Inferior parietal cortex (tissue), 1 donor: ENCODE measurements around the gene RBMS3.
"Not testable (repeated sequence)": the region's sequence is repeated elsewhere in the genome, so short reads cannot be mapped to it uniquely, and the experiment has no call there.

Source experiments
- DNase-seq: peaks from one replicate; pipeline ENCODE4 v3.0.0-alpha.2; 2016; ENCODE audit errors: extremely low spot score

RBMS3 gene

DNA sequence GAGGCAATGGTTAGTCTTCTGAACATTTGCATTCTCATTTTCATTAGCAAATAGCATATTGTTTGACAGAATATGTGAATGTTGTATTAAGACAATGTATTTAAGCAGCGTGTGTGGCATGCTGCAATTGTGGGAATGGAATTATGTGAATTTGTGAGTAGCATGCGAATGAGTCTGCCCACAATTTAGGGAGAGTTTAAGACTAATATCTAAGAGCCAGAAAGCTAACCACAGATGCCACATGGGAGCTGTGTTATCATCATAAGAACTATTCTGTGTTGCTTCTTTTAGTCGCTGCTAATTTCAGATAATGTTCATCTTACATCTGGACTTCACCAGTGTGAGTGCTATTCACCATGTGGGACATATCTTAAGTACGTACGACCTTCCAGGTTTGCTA is 494.5 kb downstream of the RBMS3 start:
- no peak for DNase-seq

DNA sequence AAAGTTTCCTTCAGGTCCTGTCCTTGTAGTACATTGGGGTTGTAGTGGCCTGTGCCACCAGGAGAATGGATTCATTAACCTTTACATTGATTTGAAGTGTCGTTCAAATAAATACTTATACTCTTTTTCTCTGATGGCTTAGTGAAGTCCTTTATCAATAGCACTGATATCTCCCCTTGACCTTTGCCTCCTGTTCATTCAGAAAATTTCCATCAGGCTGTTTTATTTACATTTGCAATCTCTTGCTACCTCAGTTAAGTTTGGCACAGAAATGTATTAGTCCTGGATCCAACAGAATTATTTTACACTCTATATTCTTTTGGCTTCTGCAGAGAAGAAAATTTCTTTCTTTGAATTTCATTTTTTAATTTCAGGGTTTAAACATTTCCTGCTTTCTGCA is 497.0 kb downstream of the RBMS3 start:
- DNase-seq: no peak

DNA sequence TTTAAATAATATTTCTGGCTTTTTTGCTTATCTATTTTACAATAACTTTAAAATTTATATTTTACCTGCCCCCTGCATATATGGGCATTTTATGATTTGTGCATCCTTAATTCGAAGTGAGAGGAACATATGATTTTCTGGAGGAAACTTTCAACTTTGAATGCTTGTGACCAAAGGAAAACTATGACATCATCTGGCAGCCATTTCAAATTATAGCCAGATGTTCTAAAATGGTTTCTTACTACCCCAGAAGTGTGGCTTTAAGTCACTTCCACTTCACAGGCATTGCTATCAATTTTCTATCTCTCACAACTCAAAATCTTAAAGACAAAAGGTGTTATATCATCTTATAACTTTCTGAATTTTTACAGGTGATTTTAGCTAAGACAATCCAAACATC is 508.8 kb downstream of the RBMS3 start:
- no peak for DNase-seq

DNA sequence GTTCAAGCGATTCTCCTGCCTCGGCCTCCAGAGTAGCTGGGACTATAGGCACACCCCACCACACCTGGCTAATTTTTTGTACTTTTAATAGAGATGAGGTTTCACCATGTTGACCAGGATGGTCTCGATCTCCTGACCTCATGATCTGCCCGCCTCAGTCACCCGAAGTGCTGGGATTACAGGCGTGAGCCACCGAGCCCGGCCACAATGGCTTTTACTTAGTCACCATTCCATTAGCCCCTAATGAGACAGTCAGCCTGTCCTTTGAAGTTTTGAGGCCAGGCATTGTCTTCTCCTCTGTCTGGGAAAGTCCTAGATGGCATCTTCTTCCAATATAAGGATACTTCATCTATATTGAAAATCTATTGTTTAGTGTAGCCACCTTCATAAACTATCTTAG is 515.9 kb downstream of the RBMS3 start:
- DNase-seq: no peak

DNA sequence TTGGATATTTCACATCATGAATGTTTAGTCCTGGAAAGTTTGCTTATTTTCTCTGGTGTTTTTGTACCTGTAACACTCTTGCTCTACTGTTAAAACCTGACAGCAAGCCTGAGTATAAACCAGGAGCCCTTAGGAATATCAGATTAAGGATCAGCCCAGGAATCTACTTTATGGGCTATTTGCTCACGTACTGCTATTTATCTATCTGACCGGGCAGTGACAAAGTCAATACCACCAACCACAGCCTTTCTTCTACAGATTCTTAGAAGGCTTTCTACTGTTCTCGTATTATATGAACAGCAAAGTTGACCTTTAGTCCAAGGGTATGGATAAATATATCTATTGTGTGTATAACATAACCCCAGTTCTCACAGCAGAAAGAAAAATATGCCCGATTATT is 521.2 kb downstream of the RBMS3 start:
- no peak for DNase-seq

DNA sequence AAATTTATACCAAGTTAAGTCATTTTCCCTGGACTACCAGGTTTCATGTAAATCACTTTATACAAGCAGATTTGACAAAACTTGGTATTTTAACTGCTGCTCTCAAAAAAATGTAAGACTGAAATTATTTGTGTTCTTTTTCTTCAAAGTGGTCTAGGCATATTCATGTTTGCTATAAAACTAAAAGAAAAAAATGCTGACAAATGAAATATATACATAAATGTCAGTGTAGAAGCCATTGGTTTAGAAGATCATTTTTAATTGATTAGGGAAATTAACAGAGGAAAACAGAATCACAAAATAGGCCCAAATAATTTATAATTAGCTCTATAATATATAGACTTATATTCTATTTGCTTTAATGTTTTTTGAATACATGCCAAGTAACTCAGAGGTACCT is 523.2 kb downstream of the RBMS3 start:
- no peak for DNase-seq

DNA sequence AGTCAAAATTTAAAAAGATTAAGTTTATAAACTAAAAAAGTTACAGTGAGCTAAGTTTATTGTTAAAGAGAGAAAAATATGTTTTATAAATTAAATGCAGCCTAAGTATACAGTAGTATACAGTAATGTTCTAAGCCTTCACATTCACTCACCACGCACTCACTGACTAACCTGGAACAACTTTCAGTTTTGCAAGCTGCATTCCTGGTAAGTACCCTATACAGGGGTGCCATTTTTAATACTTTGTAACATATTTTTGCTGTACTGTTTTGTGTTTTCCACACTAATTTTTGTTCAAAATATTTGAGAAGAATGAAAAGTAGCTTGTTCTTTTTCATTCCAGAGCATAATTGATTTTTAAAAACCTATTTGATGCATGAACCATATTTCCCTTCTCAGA is 524.9 kb downstream of the RBMS3 start:
- no peak for DNase-seq

DNA sequence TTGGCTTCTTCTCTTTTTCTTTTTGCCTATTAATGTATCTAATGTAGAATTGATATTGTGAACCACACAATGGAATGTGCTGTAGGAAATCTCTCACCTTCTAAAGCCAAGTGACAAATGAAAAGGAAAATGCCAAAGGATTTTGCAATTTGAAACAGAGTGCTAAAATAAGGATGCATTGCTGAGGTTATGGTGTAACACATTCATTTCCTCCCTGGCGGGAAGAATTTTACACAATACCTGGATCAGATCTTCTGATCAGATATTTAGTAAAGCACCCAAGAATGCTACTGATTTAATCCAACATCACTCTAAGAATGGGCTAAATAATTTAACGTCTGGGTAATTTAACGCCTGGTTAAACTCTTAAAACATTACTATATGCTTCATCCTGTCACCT is 527.5 kb downstream of the RBMS3 start:
- not testable (repeated sequence) for DNase-seq

DNA sequence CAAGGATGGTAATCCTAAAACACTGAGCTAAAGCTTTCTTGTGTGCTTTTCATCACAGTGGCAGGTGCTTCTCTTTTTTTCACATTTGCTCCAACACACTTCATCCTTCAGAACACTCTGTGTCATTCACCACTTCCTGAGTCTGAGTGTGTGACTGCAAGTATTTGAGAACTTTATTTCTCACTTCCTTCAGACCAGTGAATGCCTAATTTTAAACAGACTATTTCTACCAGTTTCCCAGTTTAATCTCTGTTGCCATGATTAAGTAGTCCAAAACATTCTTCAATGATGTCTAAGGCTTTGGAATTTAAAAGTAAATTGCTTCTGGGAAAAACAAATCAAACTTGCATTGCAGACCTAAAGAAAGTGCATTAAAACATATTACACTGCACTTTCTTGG is 541.2 kb downstream of the RBMS3 start:
- DNase-seq: no peak

DNA sequence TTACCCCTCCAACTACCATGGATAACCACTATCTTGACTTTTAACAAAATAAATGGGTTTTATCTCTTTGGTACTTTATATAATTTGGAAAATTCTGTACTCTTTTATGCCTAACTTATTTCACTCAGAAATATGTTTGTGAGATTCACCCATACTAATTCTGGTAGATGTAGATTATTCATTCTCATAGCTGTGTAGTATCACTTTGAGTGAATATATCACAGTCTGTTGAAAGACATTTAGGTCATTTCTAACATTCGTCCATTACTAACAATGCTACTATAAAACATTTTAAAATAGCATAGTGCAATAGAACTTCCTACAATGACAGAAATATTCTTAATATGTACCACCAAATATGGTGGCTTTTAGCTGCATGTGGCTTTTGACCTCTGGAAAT is 542.4 kb downstream of the RBMS3 start:
- no peak for DNase-seq

DNA sequence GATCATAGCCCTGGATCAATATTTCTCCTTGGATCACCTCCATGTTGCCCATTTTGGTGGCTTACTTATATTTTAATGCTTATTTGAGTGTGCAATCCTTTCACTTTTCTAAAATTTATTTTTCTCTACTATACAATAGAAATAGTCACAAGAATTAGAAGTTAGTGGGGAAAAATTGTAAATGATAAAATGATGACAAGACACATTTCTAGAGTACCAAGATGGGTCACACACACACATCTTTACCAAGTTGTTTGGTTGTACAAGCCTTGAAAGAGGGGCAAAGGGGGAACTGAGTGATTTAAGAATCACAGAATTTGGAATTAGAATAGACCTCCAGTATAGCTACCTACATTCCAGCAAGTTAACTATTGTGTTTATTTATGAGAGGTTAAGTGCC is 545.8 kb downstream of the RBMS3 start:
- no peak for DNase-seq

DNA sequence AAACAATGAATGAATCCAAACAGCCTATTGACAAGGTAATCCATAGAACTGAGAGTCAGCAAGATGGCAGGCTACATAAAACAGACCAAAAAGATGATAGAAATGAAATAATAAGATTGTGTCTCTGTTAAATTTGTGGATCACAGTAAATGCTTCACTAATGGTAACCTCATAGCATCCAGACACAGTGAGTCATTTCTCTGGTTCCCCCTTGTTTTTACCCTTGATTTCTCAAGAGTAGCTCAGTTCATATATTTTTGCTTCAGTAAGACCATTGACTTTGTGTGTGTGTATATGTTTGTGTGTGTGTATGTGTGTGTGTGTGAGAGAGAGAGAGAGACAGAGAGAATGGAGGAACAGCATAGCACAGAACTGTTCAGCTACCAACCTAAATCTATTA is 546.9 kb downstream of the RBMS3 start:
- no peak for DNase-seq

DNA sequence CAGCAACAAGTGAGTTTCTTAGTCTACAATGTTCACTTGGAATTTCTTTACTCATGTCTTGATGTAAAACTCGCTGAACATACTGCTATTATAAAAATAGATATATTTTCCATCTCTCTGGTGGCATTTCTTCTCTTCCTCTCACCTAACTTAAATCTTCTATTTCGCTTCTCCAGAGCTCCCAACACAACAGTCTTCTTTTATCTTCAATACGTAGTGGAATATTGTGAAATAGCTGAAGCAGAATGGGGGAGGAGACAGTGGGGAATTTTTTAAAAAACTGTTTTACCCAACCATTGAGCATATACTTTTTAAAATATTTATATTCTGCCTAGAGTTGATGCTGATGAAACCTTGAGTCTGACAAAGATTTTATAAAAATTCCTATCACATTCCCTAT is 548.5 kb downstream of the RBMS3 start:
- DNase-seq: no peak

DNA sequence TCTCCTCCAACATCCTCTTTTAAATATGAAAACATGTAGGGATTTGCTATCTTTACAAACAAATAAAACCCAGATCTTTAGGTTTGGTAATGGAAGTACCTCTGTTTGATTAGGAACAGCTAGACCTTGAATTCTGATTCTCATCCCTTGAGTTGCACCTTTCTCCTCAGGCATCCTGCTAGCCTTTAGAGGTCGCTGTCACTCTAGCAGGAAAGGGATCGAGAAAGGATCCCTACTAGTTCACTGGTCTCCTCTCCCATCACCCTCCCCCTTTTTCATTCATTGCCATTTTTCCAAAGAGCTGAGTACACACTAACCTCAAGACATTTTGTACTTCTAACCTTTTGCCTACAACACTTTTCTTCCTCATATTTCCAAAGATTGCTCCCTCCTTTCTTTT is 569.8 kb downstream of the RBMS3 start:
- no peak for DNase-seq

DNA sequence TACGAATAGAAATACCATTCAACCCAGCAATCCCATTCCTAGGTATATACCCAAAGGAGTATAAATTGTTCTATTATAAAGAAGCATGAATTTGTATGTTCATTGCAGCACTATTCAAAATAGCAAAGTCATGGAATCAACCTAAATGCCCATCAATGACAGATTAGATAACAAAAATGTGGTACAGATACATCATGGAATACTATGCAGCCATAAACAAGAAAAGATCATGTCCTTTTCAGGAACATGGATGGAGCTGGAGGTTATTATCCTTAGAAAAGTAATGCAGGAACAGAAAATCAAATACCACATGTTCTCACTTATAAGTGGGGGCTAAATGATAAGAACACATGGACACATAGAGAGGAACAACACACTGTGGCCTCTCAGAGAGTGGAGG is 571.9 kb downstream of the RBMS3 start:
- no peak for DNase-seq

DNA sequence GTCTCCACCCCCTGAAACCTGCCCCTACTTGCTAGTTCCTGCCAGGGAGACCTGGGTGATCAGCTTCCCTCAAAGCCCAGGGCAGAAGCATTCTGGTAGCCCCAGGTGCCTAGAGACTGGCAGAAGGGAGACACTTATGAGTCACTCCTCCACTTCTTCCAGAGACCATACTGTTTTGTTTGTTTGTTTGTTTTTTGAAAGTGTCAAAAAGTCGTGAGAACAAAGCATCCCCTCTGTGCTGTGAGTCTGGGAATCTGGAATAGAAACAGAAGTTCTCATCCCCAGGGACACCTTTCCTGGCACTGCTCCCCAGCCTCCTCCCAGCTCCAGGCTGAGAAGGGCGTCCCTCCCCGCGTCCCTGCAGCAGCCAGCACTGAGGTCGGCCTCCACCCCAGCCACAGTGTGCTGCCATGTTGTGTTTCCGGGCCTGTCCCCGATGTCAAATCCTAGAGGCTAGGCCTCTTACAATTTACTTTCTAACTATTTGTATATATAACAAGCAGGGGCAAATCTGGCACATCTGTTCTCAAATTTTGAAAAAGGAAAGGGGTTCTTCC is 573.0 kb downstream of the RBMS3 start:
- no peak for DNase-seq

DNA sequence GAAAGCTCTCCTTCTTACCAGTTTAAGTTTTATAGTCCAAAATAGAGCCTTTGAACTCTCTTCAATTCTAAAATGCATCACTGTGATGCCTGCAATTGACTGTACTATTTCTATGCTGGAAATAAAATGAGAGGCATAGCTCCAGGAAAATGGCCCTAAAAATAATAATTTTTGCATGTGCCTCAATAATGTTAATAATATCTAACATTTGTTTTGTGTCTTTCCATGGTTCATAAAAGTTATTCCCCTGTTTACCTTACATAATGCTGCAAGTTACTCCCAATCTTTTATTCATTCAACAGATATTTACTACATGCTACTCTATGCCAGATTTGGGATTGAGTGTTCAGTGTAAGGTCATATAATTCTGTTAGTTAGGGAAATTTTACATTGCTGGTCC is 574.0 kb downstream of the RBMS3 start:
- DNase-seq: no peak

DNA sequence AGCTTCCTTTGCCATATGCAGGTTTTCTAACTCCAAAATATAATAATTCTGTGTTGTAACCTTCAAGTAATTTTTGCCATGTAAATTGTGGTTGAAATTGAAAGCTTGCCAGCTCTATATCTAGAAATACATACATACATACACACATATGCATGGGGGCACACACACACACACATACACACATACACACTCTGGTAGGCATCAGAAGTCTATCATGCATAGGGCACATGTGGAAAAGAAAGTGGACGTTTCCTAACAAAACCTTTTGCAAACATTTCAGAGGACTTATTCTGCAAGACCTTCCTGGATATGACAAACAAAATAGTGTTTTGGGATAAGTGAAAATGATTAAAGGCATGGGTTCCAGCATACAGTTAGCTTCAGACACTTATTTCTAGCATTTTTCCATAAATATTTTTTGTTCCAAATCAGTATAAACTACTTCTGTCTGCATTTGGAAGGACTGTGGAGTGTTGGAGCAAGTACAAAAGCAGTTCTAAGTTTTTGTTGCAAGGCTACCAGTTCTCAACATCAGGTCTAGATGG is 578.9 kb downstream of the RBMS3 start:
- no peak for DNase-seq

DNA sequence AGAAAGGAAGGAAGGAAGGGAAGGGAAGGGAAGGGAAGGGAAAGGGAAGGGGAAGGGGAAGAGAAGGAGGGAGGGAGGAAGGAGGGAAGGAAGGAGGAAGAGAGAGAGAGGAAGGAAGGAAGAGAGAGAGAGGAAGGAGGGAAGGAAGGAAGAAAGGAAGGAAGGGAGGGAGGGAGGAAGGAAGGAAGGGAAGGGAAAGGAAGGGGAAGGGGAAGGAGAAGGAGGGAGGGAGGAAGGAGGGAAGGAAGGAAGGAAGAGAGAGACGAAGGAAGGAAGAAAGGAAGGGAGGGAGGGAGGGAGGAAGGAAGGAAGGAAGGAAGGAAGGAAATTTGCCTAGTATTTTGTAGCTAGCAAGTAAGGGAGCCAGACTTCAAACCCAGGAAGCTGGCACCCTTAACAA is 583.9 kb downstream of the RBMS3 start:
- no peak for DNase-seq

DNA sequence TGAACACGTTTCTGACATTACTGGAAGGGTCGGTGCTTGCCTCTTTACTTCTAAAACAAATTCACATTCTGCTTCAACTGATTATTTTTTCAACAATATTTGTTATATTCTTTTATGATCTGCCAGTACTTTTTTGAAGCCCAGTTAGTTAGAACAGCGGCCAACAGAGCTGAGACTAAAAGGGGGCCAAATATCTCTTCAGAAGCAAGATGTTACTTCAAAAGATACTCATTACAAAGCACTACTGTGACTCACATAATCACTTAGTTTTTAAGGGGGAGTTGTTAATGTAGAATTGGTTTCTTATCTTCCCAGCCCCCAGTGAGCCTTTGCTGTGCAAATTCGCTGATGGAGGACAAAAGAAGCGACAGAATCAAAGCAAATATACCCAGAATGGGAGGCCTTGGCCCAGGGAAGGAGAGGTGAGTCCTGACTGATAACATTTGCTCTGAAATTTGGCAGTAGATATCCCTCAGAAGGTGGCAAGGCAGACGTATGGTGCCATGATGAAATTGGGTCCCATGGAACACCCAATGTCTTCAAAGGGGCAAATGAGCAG is 587.8 kb downstream of the RBMS3 start:
- no peak for DNase-seq

DNA sequence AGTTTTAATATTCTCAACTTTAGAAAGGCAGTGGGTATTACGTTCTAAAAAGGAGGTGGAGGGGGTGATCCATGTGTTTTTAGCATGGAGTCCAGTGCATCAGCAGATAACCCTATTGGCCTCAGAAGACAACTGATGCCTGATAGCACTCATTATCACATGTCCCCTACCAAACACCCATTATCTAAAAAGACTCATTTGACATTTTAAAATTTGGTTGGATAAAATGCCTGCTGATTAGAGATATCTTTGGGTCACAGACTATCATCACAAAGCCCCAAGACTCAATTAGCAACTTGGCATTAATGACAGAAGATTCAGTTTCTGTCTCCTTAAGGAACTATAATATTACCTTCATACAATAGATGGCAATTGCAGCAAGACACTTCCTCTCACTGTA is 589.3 kb downstream of the RBMS3 start:
- no peak for DNase-seq

DNA sequence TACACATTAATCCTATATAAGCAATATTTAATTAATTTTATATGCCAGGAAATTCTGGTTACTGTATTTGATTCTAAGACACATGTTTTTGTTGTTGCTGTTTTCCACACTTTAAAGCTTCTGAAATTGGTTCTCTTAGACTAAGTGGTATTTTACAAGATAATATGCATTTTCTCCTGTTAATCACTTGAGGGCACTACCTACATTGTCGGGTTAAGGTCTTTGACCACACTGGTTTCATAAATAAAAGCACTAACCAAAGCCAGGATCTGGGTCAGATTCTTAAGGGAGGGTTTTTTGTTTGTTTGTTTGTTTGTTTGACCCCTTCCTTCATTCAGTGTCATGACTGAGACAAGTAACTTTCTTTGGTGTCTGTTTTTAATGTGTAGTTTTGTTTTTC is 590.2 kb downstream of the RBMS3 start:
- no peak for DNase-seq

DNA sequence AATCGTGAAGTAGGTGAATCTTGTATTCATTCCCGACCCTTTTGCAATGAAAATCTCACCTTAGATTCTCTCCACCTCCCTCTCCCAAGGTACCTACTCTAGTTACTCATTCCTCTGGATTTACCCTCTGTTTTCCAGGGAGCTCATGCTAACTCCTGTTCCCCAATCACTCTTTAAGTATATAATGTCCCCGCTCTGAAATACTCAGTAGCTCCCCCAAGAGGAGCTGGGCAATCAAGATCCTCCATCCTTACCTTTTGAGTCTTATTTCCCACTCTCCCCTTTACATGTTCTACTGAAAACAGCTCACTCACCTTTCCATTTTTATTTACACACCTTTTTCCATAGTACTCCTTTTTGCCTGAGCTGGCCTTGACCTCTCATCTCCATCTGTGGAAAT is 599.9 kb downstream of the RBMS3 start:
- no peak for DNase-seq

DNA sequence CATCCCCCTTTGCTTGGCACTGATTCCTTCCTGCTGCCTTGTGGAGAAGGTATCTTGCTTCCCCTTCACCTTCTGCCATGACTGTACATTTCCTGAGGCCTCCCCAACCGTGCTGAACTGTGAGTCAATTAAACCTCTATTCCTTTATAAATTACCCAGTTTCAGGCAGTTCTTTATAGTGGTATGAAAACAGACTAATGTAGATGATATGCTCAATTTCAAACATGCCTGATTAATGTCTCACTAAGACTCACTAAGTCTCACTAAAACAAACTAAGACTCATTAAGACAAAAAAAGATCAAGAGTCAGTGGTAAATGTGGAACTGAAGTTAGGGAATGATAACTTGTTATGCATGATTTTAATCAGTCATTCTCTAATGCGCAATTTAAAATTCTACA is 606.6 kb downstream of the RBMS3 start:
- DNase-seq: no peak
